T-helper 1 cell treated with Interleukin-12 subunit alpha and Interleukin-12 subunit beta and Interleukin-4 antibody, amounts not matched to agents 30 μg/mL and 1 μg/mL, for 36 hours (primary cell): ENCODE data around the gene SEL1L3.

Experiments
- H3K27ac Mint-ChIP-seq: one replicate; pipeline ENCODE4 v1.8.0; 2021; ENCODE audit warnings: mild to moderate bottlenecking, mixed read lengths
- H3K27me3 Mint-ChIP-seq: one replicate; pipeline ENCODE4 v1.8.0; 2021; ENCODE audit warnings: low read depth, mixed read lengths
- H3K36me3 Mint-ChIP-seq: one replicate; pipeline ENCODE4 v1.8.0; 2021; ENCODE audit warnings: low read depth, mixed read lengths
- H3K4me1 Mint-ChIP-seq: one replicate; pipeline ENCODE4 v1.8.0; 2021; ENCODE audit warnings: low read depth, mixed read lengths
- H3K4me3 Mint-ChIP-seq: one replicate; pipeline ENCODE4 v1.8.0; 2021; ENCODE audit warnings: mild to moderate bottlenecking, moderate library complexity, mixed read lengths
- H3K9me3 Mint-ChIP-seq: one replicate; pipeline ENCODE4 v1.8.0; 2021; ENCODE audit warnings: mixed read lengths

SEL1L3 gene

DNA sequence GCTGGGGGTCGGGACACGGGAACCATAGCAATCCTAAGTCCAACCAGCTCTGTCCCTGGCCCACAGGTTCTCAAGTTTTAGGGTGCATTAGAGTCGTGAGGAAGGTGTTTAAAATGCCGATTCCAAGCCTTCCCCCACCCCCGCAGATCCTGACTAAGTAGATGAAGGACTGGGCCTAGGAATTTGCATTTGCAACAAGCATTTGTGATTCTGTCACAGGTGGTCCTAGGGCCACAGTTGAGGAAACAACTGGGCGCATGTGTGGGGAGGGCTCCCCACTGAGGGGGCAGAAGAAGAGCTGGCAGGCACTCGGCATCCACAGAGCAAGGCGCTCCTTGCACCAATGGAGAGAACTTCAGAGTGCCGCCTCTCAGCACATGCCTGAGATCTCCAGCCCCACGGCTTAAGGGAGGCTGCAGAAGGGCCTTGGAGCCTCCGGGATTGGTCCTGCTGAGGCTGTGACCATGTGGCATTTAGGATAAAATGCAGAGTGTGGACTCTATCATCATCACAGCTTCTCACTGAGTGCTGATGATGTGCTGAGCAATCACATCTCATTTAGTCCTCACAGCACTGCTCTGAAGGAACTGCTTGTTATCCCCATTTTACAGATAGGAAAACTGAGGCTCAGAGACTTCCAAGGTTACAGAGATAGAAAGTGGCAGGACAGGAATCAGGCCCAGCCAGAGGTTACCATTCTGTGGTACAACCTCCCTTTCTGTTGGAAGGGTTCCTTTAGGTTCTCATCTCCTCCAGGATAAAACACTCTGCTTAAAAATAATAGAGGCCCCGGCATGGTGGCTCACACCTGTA, 16.7 kb downstream of the SEL1L3 start:
- H3K27me3 Mint-ChIP-seq, result no peaks in the 10 kb centered on the region
- peaks cover 19% of the 10 kb centered on the region for H3K36me3 Mint-ChIP-seq
- peaks cover 50% of the 10 kb centered on the region for H3K4me1 Mint-ChIP-seq
- H3K4me3 Mint-ChIP-seq, result no peak overlapping the region
- no peaks in the 10 kb centered on the region for H3K9me3 Mint-ChIP-seq
- no peak overlapping the region for H3K27ac Mint-ChIP-seq

DNA sequence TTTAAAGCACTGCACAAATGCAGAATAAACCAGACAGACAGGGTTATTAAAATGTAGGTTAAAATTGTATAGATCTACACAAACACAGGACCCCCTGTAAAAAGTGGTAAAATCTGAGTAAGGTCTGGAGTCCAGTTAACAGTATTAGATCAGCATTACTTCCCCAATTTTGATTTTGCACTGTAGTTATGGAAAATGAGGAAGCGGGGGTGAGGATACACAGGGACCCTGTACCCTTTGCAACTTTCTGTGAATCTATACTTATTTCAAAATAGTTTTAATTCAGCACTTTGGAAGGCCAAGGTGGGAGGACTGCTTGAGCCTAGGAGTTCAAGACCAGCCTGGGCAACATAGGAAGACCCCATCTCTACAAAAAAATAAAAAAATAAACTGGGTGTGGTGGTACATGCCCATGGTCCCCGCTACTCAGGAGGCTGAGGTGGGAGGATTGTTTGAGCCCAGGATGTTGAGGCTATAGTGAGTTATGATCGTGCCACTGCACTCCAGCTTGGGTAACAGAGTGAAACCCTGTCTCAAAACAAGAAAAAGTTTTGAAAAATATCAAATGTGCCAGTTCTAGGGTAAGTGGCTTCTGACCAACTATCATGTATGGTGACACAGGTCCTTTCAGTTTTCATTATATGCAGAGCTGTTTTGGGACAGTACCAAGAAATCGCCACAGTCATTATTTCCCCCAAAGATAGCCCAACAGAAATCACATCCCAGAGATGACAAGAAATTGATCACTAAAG, 17.7 kb downstream of the SEL1L3 start:
- Mint-ChIP-seq H3K27ac (no peak overlapping the region), H3K4me1 (peaks cover 46% of the 10 kb centered on the region), H3K9me3 (no peaks in the 10 kb centered on the region), H3K27me3 (no peaks in the 10 kb centered on the region), H3K36me3 (peaks cover 21% of the 10 kb centered on the region), H3K4me3 (no peak overlapping the region)

DNA sequence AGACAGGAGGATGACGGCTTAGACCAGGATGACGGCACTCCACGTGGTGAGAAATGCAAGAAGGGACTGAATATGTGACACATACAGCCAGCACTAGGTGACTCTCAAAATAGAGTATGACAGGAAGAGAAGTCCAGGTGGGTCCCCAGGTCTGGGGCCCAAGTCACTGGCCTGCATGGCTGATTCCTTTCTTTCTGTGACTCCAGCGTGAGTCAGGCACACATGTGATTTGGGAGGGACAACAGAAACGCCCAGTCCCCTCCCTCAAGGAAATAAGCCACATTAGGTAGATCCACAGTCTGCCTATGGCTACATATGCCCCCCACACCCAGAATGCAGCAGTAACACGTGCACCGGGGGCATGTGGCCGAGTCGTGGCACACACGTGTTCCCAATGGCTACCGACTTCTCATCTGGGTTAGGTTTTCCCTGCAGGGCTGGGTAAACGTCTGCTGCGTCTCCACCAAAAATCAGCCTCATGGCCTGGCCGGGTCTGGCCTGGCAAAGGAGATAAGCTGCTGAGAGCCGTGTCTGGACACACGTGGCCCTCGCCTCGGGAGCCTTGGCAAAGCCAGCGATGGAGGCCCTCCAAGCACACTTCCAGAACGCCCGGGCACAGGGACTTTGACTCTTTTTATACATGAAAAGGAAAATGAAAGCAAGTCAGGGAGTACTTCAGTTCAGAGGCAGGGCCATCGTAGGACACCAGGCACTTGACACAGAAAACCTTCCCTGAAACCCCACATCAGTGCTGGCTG, 19.3 kb downstream of the SEL1L3 start:
- Mint-ChIP-seq H3K9me3 (no peaks in the 10 kb centered on the region), H3K4me3 (peak overlapping the region; percentile 53), H3K27me3 (no peaks in the 10 kb centered on the region), H3K4me1 (peaks cover 41% of the 10 kb centered on the region), H3K36me3 (peaks cover 23% of the 10 kb centered on the region), H3K27ac (peak overlapping the region; percentile 71)

DNA sequence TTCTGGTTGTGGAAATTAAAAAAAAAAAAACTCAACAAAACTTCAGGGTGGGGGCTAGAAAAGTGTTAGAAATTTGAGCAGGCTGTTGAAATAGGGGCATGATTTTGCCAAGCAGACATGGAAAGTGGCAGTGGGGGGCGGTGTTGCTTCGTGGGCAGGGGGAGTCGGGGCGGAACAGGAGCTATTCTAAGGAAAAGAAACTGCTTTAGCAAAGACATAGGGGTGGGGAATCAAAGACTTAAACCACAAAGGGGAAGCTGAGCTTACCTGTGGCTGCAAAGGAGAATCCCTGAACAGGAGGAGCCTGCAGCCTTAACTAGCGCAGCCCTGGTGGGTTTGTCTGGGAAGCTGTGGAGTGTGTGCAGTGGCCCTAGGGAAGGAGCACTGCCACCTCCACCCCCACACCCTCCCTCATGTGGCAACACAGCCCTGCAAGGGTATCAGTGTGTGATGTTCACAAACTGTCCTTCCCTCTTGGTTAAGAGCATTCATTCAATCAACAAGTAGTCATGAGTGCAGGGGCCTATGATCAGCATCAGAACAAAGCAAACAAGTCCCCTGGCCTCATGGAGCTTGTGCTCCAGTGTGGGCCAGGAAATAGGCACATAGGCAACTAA, 20.5 kb downstream of the SEL1L3 start:
- no peak overlapping the region for H3K4me3 Mint-ChIP-seq
- no peaks in the 10 kb centered on the region for H3K9me3 Mint-ChIP-seq
- peaks cover 32% of the 10 kb centered on the region for H3K4me1 Mint-ChIP-seq
- peak overlapping the region; percentile 60 for H3K27ac Mint-ChIP-seq
- no peaks in the 10 kb centered on the region for H3K27me3 Mint-ChIP-seq
- H3K36me3 Mint-ChIP-seq, result peaks cover 23% of the 10 kb centered on the region

DNA sequence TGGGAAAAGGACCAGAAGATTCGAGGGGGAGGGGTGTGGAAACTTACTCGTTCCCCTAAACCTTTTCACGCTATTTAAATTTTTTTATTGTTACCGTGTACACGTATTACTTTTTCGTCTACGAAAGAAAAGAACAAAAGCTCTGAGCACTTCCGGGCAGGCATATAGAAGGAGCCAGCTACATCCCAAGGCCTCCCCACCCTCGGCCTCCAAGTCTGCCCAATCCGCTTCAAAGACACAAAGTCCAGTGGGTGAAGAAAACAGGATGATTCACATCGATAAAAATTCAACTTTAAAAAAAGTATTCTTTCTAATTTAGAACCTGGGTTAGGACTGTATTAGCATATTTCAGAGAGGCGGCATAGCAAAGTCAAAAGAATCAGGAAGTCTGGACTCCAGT, 23.1 kb downstream of the SEL1L3 start:
- Mint-ChIP-seq H3K4me1 (peaks cover 28% of the 10 kb centered on the region), H3K4me3 (no peak overlapping the region), H3K9me3 (no peaks in the 10 kb centered on the region), H3K36me3 (peaks cover 24% of the 10 kb centered on the region), H3K27me3 (no peaks in the 10 kb centered on the region), H3K27ac (no peak overlapping the region)

DNA sequence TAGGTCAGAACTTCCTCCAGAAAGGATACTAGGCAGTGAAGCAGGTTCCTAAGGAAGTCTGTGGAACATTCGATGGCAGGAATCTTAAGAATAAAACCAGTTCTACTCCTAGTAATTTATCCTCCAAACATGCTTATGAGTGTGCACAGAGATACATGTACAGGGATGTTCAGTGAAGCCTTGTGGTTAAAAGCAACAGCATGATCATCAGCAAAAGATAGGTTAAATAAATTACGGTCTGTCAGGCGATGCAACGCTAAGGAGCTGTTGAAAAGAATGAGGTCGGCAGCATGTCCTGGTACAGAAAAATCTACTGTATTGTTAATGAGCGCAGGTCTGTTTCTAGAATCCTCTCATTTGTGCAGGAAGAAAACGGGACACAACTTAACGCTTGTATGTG, 23.6 kb downstream of the SEL1L3 start:
- Mint-ChIP-seq H3K27me3 (no peaks in the 10 kb centered on the region), H3K9me3 (no peaks in the 10 kb centered on the region), H3K36me3 (peaks cover 21% of the 10 kb centered on the region), H3K4me3 (no peak overlapping the region), H3K27ac (no peak overlapping the region), H3K4me1 (peaks cover 26% of the 10 kb centered on the region)

DNA sequence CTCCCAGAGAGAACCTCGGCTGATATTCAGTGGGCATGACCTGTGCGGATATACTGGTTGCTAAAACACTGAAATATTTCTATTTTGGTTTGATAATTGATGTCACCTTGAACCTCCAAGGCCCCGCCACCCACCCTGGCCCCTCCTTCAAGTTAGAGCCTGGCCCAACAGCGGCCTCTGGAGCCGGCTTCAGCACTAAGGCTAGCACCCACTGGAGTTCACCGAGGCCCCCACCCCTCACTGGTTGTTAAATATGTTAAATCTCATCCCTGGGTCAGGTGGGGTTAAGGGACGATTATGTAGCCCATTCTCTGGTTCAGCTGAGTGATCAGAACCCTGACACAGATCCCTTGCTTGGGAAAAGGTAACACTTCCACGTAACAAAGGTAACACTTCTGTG, 24.3 kb downstream of the SEL1L3 start:
- no peak overlapping the region for H3K4me3 Mint-ChIP-seq
- H3K27ac Mint-ChIP-seq, result no peak overlapping the region
- H3K4me1 Mint-ChIP-seq, result peaks cover 19% of the 10 kb centered on the region

DNA sequence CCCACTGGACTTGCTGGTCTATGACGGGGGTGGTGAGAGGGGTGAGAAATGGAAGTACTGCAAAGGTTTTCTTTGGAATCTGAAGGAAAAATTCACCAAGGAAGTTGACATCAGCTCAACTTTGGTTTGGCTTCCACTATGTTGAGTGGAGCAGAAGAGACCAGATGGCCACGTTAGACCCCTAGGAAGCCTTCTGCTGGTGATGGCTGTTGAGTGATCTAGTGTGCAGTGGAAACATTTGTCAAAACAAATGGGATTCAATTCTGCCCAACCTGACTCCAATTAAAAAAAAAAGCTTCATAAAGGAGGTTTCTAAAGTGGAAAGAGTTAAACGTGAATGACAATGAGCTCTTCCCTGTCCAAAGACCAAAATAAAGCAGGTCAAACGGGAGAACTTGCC, 25.7 kb downstream of the SEL1L3 start:
- H3K36me3 Mint-ChIP-seq, result peaks cover 27% of the 10 kb centered on the region
- H3K27me3 Mint-ChIP-seq, result no peaks in the 10 kb centered on the region
- peaks cover 5% of the 10 kb centered on the region for H3K4me1 Mint-ChIP-seq
- no peak overlapping the region for H3K4me3 Mint-ChIP-seq
- no peak overlapping the region for H3K27ac Mint-ChIP-seq
- H3K9me3 Mint-ChIP-seq, result no peaks in the 10 kb centered on the region

More for the DNA sequence above, 24.3 kb downstream of the SEL1L3 start:
- Mint-ChIP-seq H3K9me3 (no peaks in the 10 kb centered on the region), H3K27me3 (no peaks in the 10 kb centered on the region), H3K36me3 (peaks cover 21% of the 10 kb centered on the region)

DNA sequence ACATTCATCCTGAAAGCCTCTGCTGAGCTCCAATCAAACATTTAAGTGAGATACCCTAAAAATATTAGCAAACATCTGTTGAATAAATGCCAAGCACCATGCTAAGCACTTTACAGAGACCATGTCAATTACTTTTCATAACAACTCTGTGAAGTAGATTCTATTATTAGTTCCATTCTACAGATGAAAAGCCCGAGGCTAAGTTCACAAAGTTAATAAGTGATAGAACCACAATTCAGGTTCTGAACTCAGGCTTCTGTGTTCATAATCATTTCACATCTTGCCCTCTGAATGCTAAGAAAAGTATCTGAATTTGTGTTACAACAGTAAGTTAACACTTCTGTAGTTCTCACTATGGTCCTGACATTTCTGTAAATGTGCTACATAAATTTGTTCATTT, 27.4 kb downstream of the SEL1L3 start:
- Mint-ChIP-seq H3K9me3 (no peaks in the 10 kb centered on the region), H3K4me3 (no peak overlapping the region), H3K4me1 (peaks cover 4% of the 10 kb centered on the region), H3K36me3 (peaks cover 37% of the 10 kb centered on the region), H3K27ac (no peak overlapping the region), H3K27me3 (no peaks in the 10 kb centered on the region)

DNA sequence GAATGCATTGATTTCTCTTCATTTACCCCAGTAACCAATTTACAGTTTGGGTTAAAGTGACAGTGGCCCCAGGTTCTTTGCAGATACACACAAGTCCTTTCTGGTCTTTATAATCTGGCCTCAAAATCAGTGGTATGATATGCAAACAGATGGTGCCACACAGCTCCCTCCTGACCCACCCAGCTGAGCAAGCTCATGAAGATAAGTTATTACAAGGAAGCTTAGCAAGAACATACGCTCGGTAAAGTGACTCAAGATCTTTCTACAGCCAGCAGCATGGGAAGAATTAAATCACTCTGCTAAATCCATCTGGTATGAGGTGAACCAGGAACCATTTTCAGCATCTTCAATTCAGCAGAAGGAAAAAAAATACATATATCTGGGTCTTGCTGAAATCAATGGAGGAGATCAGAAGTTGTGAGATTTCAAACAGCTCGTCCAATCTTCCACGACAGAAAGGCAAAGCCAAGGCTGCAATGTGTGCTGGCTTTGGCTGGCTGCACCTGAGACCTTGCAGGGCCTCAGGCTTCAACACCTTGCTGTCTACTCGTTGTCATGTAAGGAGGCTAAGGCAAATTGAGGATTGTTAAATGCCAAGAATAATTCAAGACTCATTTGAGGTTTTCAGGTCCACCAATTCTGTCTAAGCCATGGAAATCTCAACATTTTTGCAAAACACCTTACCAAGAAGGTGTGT, 28.2 kb downstream of the SEL1L3 start:
- Mint-ChIP-seq H3K9me3 (no peaks in the 10 kb centered on the region), H3K36me3 (peaks cover 38% of the 10 kb centered on the region), H3K4me3 (no peak overlapping the region), H3K4me1 (peaks cover 4% of the 10 kb centered on the region), H3K27me3 (no peaks in the 10 kb centered on the region), H3K27ac (no peak overlapping the region)

DNA sequence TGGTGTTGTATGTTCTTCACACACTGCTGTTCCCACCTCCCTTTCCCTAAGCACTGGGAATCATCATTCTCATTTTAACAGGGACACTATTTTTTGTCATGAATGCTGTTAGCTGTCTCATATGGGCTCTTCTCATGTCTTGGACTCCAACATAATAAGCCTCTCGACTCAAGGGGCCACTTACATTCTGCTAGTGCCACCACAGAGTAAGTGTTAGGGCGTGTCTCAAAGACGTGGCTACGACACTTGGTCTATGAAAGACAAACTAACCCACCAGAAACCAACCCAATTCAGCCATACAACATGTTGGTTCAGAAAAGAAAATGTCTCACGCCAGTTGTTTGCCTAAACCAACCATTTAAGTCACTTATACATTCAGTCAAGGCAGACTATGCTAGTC, 32.2 kb downstream of the SEL1L3 start:
- peaks cover 35% of the 10 kb centered on the region for H3K36me3 Mint-ChIP-seq
- H3K4me3 Mint-ChIP-seq, result no peak overlapping the region
- H3K9me3 Mint-ChIP-seq, result no peaks in the 10 kb centered on the region
- H3K27me3 Mint-ChIP-seq, result no peaks in the 10 kb centered on the region
- H3K27ac Mint-ChIP-seq, result no peak overlapping the region
- peaks cover 2% of the 10 kb centered on the region for H3K4me1 Mint-ChIP-seq

DNA sequence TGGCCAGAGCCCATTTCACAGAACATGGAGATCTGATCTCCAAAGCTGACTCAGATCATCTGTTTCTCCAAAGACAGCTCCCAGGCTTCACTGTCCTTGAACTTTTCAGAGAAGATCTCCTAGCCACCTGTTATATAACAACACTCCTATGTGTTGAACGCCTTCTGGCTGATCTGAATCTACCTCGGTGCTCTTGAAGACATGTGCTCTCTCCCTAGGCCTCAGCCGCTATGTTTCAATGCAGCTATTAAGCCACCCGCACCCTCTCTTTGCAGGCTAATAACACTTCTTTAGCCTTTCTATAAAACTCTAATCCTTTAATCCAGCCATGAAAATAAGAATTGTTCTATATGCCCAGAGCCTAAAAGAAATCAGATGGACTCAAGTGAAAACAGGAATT, 34.9 kb downstream of the SEL1L3 start:
- Mint-ChIP-seq H3K36me3 (peaks cover 28% of the 10 kb centered on the region), H3K27me3 (no peaks in the 10 kb centered on the region), H3K4me3 (no peak overlapping the region), H3K4me1 (peaks cover 2% of the 10 kb centered on the region), H3K27ac (no peak overlapping the region), H3K9me3 (no peaks in the 10 kb centered on the region)

DNA sequence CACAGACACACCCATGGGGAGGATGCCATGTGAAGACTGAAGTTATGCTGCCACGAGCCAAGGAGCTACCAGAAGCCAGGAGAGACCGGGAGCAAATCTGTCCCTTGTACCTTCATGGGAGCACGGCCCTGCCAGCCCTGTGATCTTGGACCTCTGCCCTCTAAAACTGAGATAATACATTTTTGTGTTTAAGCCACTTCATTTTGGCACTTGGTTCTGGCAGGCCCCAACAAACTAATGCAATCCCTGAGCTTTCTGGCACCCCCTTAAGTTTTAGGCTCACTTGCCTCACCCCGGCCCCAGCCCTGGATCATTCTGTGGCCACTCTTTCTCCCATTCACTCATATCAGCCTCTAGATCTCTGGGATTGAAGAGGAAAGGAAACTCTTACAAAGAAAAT, 35.4 kb downstream of the SEL1L3 start:
- Mint-ChIP-seq H3K36me3 (peaks cover 25% of the 10 kb centered on the region), H3K4me1 (peaks cover 2% of the 10 kb centered on the region), H3K4me3 (no peak overlapping the region), H3K27ac (no peak overlapping the region), H3K27me3 (no peaks in the 10 kb centered on the region), H3K9me3 (no peaks in the 10 kb centered on the region)
